HCT116 (cell line): ENCODE data around the gene SLMAP.

Source experiments
- CTCF ChIP-seq, 3 experiments: fragments of 200-600 bp in 1 of 3; sonication (generic) in 1 of 3; IDR thresholded peaks in 2 of 3; conservative IDR thresholded peaks in 1 of 3; 2 replicates each; pipeline ENCODE4 v1.5.1; 2012 to 2017; ENCODE audit warnings: low read depth in 2 of 3, low read length in 2 of 3, antibody characterized with exemption in 1 of 3, borderline replicate concordance in 1 of 3, control low read depth in 1 of 3, mild to moderate bottlenecking in 1 of 3, mixed read lengths in 1 of 3, mixed run types in 1 of 3, moderate library complexity in 1 of 3; ENCODE audit not compliant: insufficient read depth in 1 of 3
- ELF1 ChIP-seq: IDR thresholded peaks from 2 replicates; pipeline ENCODE4 v1.6.1; 2012; ENCODE audit warnings: low read depth, borderline replicate concordance
- EZH2 ChIP-seq: fragments of 200-600 bp; sonication (generic); IDR thresholded peaks from 2 replicates; pipeline ENCODE4 v1.6.1; 2017; ENCODE audit warnings: antibody characterized with exemption, mixed run types
- EZH2phosphoT487 ChIP-seq: fragments of 200-600 bp; IDR thresholded peaks from 2 replicates; pipeline ENCODE4 v1.6.1; 2018; ENCODE audit warnings: antibody characterized with exemption, borderline replicate concordance
- MAX ChIP-seq: IDR thresholded peaks from 2 replicates; pipeline ENCODE4 v1.6.1; 2012
- POLR2AphosphoS5 ChIP-seq: IDR thresholded peaks from 2 replicates; pipeline ENCODE4 v1.6.1; 2011; ENCODE audit warnings: mild to moderate bottlenecking, low read depth, low read length, moderate library complexity
- YY1 ChIP-seq: IDR thresholded peaks from 2 replicates; pipeline ENCODE4 v1.6.1; 2011; ENCODE audit warnings: low read length, low read depth, moderate library complexity, mild to moderate bottlenecking; ENCODE audit not compliant: insufficient replicate concordance; ENCODE audit errors: extremely low read depth
- ZBTB33 ChIP-seq: IDR thresholded peaks from 2 replicates; pipeline ENCODE4 v1.6.1; 2011; ENCODE audit warnings: mild to moderate bottlenecking, low read length, moderate library complexity; ENCODE audit not compliant: insufficient replicate concordance; ENCODE audit errors: extremely low read depth
- ZFX ChIP-seq: fragments of 450-650 bp; IDR thresholded peaks from 2 replicates; pipeline ENCODE4 v1.6.1; 2017

GRCh38 chr3:57791245-57791644, 35.1 kb downstream of the SLMAP start:
- TF ChIP-seq ZBTB33 (no peak), CTCF (IDR thresholded peaks at IDR 0.05 in 2 of 3, conservative IDR thresholded peaks at IDR 0.05 in 1 of 3; ENCODE audit: borderline replicate concordance in 1 of 3, insufficient read depth in 1 of 3, low read depth in 2 of 3, low read length in 2 of 3) (no peak), ELF1 (no peak), EZH2phosphoT487 (no peak), EZH2 (no peak), ZFX (no peak), MAX (no peak), YY1 (no peak), POLR2AphosphoS5 (no peak)
